Loucy (cell line): ENCODE data around the gene MYO3B.

Experiments
- H2AFZ ChIP-seq: fragments of 200-600 bp; sonication (generic); 2 replicates; pipeline ENCODE4 v1.6.0; 2016; ENCODE audit warnings: antibody characterized with exemption, mild to moderate bottlenecking, low read length, moderate library complexity
- H3F3A ChIP-seq: fragments of 200-600 bp; 2 replicates; pipeline ENCODE4 v1.6.0; 2016; ENCODE audit warnings: antibody characterized with exemption, low read depth, mild to moderate bottlenecking
- H3K27me3 ChIP-seq: fragments of 200-600 bp; sonication (generic); 2 replicates; pipeline ENCODE4 v1.6.1; 2014; ENCODE audit warnings: low read length, mild to moderate bottlenecking; ENCODE audit not compliant: insufficient read depth, poor library complexity, severe bottlenecking
- H3K36me3 ChIP-seq: fragments of 200-600 bp; sonication (generic); 2 replicates; pipeline ENCODE4 v1.6.1; 2016; ENCODE audit warnings: low read length; ENCODE audit not compliant: insufficient read depth
- H3K4me1 ChIP-seq: fragments of 200-600 bp; sonication (generic); 2 replicates; pipeline ENCODE4 v1.5.1; 2014; ENCODE audit warnings: low read length, mild to moderate bottlenecking; ENCODE audit not compliant: insufficient read depth, poor library complexity, severe bottlenecking
- H3K4me2 ChIP-seq: fragments of 200-600 bp; sonication (generic); 2 replicates; pipeline ENCODE4 v1.6.0; 2014; ENCODE audit warnings: antibody characterized with exemption, low read length, low read depth, mild to moderate bottlenecking; ENCODE audit not compliant: poor library complexity, severe bottlenecking
- H3K4me3 ChIP-seq: fragments of 200-600 bp; sonication (generic); 2 replicates; pipeline ENCODE4 v1.5.1; 2014; ENCODE audit warnings: low read length, mild to moderate bottlenecking, mixed read lengths; ENCODE audit not compliant: poor library complexity, severe bottlenecking
- H3K79me2 ChIP-seq: fragments of 200-600 bp; sonication (generic); 2 replicates; pipeline ENCODE4 v1.6.1; 2014; ENCODE audit warnings: low read length; ENCODE audit not compliant: insufficient read depth
- H3K9ac ChIP-seq: fragments of 200-600 bp; sonication (generic); 2 replicates; pipeline ENCODE4 v1.6.0; 2014; ENCODE audit warnings: mild to moderate bottlenecking, low read depth, low read length, moderate library complexity; ENCODE audit not compliant: poor library complexity, severe bottlenecking
- H3K9me2 ChIP-seq: fragments of 200-600 bp; sonication (generic); replicated peaks from 2 replicates; pipeline ENCODE4 v1.6.1; 2016; ENCODE audit warnings: low read depth, low read length, mixed read lengths
- H3K9me3 ChIP-seq: fragments of 200-600 bp; sonication (generic); 2 replicates; pipeline ENCODE4 v1.6.1; 2014; ENCODE audit warnings: mild to moderate bottlenecking, antibody characterized with exemption, low read length, low read depth; ENCODE audit not compliant: insufficient read depth
- H4K20me1 ChIP-seq: fragments of 200-600 bp; sonication (generic); 2 replicates; pipeline ENCODE4 v1.6.0; 2014; ENCODE audit warnings: antibody characterized with exemption, low read length, mild to moderate bottlenecking; ENCODE audit not compliant: insufficient read depth, poor library complexity, severe bottlenecking
- CTCF ChIP-seq: fragments of 200-600 bp; sonication (generic); conservative IDR thresholded peaks from 2 replicates; pipeline ENCODE4 v1.5.1; 2014; ENCODE audit warnings: mild to moderate bottlenecking, antibody characterized with exemption, low read length
- EZH2phosphoT487 ChIP-seq: fragments of 200-600 bp; IDR thresholded peaks from 2 replicates; pipeline ENCODE4 v1.6.1; 2018; ENCODE audit warnings: antibody characterized with exemption, mild to moderate bottlenecking, moderate library complexity, borderline replicate concordance

MYO3B gene

GRCh38 chr2:170284205-170284604 lies 106.3 kb downstream of the MYO3B start:
- no peaks in the 10 kb centered on the region for H3K4me1 ChIP-seq
- no peak overlapping the region for H2AFZ ChIP-seq
- no peak overlapping the region for H3K9ac ChIP-seq
- H3K36me3 ChIP-seq = no peaks in the 10 kb centered on the region
- H3K27me3 ChIP-seq = no peaks in the 10 kb centered on the region
- H3K4me2 ChIP-seq = no peak overlapping the region
- no peaks in the 10 kb centered on the region for H4K20me1 ChIP-seq
- no peak overlapping the region for H3K4me3 ChIP-seq
- no peak for TF ChIP-seq EZH2phosphoT487
- no peak for TF ChIP-seq CTCF
- H3K9me2 ChIP-seq = no peaks in the 10 kb centered on the region
- no peaks in the 10 kb centered on the region for H3K79me2 ChIP-seq
- H3K9me3 ChIP-seq = no peaks in the 10 kb centered on the region
- no peaks in the 10 kb centered on the region for H3F3A ChIP-seq

GRCh38 chr2:170288859-170289258 lies 110.9 kb downstream of the MYO3B start:
- Histone ChIP-seq H3K4me3 (no peak overlapping the region), H3K27me3 (no peaks in the 10 kb centered on the region), H2AFZ (no peak overlapping the region), H3K9me2 (no peaks in the 10 kb centered on the region), H3K9me3 (peaks cover 9% of the 10 kb centered on the region), H3K4me2 (no peak overlapping the region), H3K4me1 (no peaks in the 10 kb centered on the region), H3K36me3 (no peaks in the 10 kb centered on the region), H3K9ac (no peak overlapping the region), H3F3A (no peaks in the 10 kb centered on the region), H3K79me2 (no peaks in the 10 kb centered on the region), H4K20me1 (no peaks in the 10 kb centered on the region)
- TF ChIP-seq EZH2phosphoT487 = no peak
- TF ChIP-seq CTCF = no peak

- H3K9ac ChIP-seq = no peak overlapping the region
- no peak overlapping the region for H3K4me3 ChIP-seq
- H3F3A ChIP-seq = no peaks in the 10 kb centered on the region
- no peaks in the 10 kb centered on the region for H3K79me2 ChIP-seq
- no peaks in the 10 kb centered on the region for H3K4me1 ChIP-seq
- H4K20me1 ChIP-seq = no peaks in the 10 kb centered on the region
- no peaks in the 10 kb centered on the region for H3K36me3 ChIP-seq
- peaks cover 9% of the 10 kb centered on the region for H3K9me3 ChIP-seq
- no peak overlapping the region for H3K4me2 ChIP-seq
- H2AFZ ChIP-seq = no peak overlapping the region
- TF ChIP-seq EZH2phosphoT487 = no peak
- TF ChIP-seq CTCF = no peak
- no peaks in the 10 kb centered on the region for H3K27me3 ChIP-seq
- H3K9me2 ChIP-seq = no peaks in the 10 kb centered on the region
These were observed 113.5 kb downstream of the MYO3B start for GRCh38 chr2:170291474-170291873.
